ENCODE measurements around the gene LIN7A. TPM values are rescaled to one million over a fixed set of nuclear protein-coding genes. Genes with fewer than 3 reads are reported as not detected.

The LIN7A gene
- total and polyA plus RNA-seq, 11 donors: 7.5 to 21.6 (median 14.6) TPM

- Histone ChIP-seq H3K27me3 (no peaks in the 10 kb centered on the region), H3K9me3 (peaks cover 0 to 14% (median 0%) of the 10 kb centered on the region in 12 donors), H3K4me1 (peaks cover 0 to 15% (median 10%) of the 10 kb centered on the region in 12 donors), H3K27ac (peak overlapping the region in 2 of 12 donors; percentile 65 to 71), H3K4me3 (no peak overlapping the region), H3K36me3 (no peaks in the 10 kb centered on the region)
- ATAC-seq: no peak
- WGBS, 4 donors: 89 to 94% (median 91%) methylated on average over 2 of the region's 2 CpGs
- no peak for DNase-seq
- TF ChIP-seq POLR2A (IDR thresholded peaks at IDR 0.05) (no peak), CTCF (IDR thresholded peaks at IDR 0.05) (no peak)
- intact Hi-C loops (cut with DNase I): loop anchor here in 2 of 10 donors (10.0 kb wide), 1 partner anchor 168 kb away; no protein-coding TSS in a partner anchor
These were observed 161.0 kb downstream of the LIN7A start for GRCh38 chr12:80776706-80777105.

GRCh38 chr12:80770958-80771357, 166.8 kb downstream of the LIN7A start:
- Histone ChIP-seq H3K36me3 (no peaks in the 10 kb centered on the region), H3K27me3 (no peaks in the 10 kb centered on the region), H3K9me3 (peaks cover 0 to 7% (median 0%) of the 10 kb centered on the region in 12 donors), H3K4me1 (no peaks in the 10 kb centered on the region), H3K27ac (no peak overlapping the region), H3K4me3 (no peak overlapping the region)
- 92 to 98% (median 96%) methylated on average over 2 of the region's 2 CpGs for WGBS, 4 donors
- DNase-seq (no peak), ATAC-seq (no peak)
- no peak for TF ChIP-seq CTCF (IDR thresholded peaks at IDR 0.05)
- no peak for TF ChIP-seq POLR2A (IDR thresholded peaks at IDR 0.05)
- intact Hi-C loops (cut with DNase I): loop anchor here in 2 of 10 donors (10.0 kb wide), 1 partner anchor 174 kb away; no protein-coding TSS in a partner anchor

GRCh38 chr12:80769553-80770140, 168.1 kb downstream of the LIN7A start:
- TF ChIP-seq POLR2A (IDR thresholded peaks at IDR 0.05): no peak
- no peak for TF ChIP-seq CTCF (IDR thresholded peaks at IDR 0.05)
- DNase-seq (no peak), ATAC-seq (no peak)
- Histone ChIP-seq H3K9me3 (peaks cover 0 to 7% (median 0%) of the 10 kb centered on the region in 12 donors), H3K36me3 (no peaks in the 10 kb centered on the region), H3K27ac (no peak overlapping the region), H3K4me1 (no peaks in the 10 kb centered on the region), H3K4me3 (no peak overlapping the region), H3K27me3 (no peaks in the 10 kb centered on the region)
- intact Hi-C loops (cut with DNase I): loop anchor here in 4 of 10 donors (10.0 kb wide), 4 partner anchors 175 to 1215 kb away; no protein-coding TSS in a partner anchor
- WGBS, 4 donors: 83 to 93% (median 89%) methylated on average over 1 of the region's 1 CpG

- no peaks in the 10 kb centered on the region for H3K4me1 ChIP-seq
- ATAC-seq: no peak
- intact Hi-C loops (cut with DNase I): loop anchor here in 3 of 10 donors (10.0 kb wide), 3 partner anchors 292 to 1212 kb away; no protein-coding TSS in a partner anchor
- no peaks in the 10 kb centered on the region for H3K36me3 ChIP-seq
- H3K27ac ChIP-seq: no peak overlapping the region
- 63 to 73% (median 65%) methylated on average over 2 of the region's 2 CpGs for WGBS, 4 donors
- DNase-seq: no peak
- H3K9me3 ChIP-seq: no peaks in the 10 kb centered on the region
- TF ChIP-seq POLR2A (IDR thresholded peaks at IDR 0.05) (no peak), CTCF (IDR thresholded peaks at IDR 0.05) (no peak)
- no peak overlapping the region for H3K4me3 ChIP-seq
- H3K27me3 ChIP-seq: no peaks in the 10 kb centered on the region
These were observed 170.8 kb downstream of the LIN7A start for GRCh38 chr12:80766897-80767296.

Data from heart left ventricle (tissue), 16 donors.